HCT116 (cell line): ENCODE data around the gene SUPT6H. TPM values are rescaled to one million over a fixed set of nuclear protein-coding genes. Genes with fewer than 3 reads are reported as not detected.

Source experiments
- ATAC-seq: fragments of 200-7000 bp; cut with Tn5 transposase; 2 replicates; pipeline ENCODE4 v1.9.1; 2020; ENCODE audit warnings: mild to moderate bottlenecking, moderate library complexity
- BruUV-seq: library from RNA; stranded (reverse); fragments of 400-500 nt; replicated peaks from 2 replicates; lab custom pipeline; 2021; lab: Mats Ljungman, UMichigan
- CTCF ChIA-PET: fragments of 300-600 bp; sonication (Branson Sonifier 250); formaldehyde crosslinking; loops from one replicate; lab custom pipeline; 2021; ENCODE audit warnings: antibody characterized with exemption; lab: Charles Lee
- POLR2A ChIA-PET: fragments of 300-600, 350-600 bp; sonication (Branson Sonifier 250); formaldehyde crosslinking; loops from one replicate; lab custom pipeline; 2021; ENCODE audit warnings: antibody characterized with exemption; lab: Charles Lee
- RAD21 ChIA-PET, 2 experiments: fragments of 300-600 bp; sonication (Branson Sonifier 250); formaldehyde crosslinking; loops; one replicate each; lab custom pipeline; 2023; ENCODE audit warnings: low total read pairs in 2 of 2; ENCODE audit not compliant: uncharacterized antibody in 2 of 2, unreplicated experiment in 2 of 2, low non-redundant PET in 1 of 2; lab: Charles Lee
- DNase-seq: peaks from one replicate; pipeline ENCODE4 v3.0.0-alpha.2; 2010; ENCODE audit warnings: low read depth, low spot score
- H2AFZ ChIP-seq: fragments of 200-600 bp; shearing (Covaris generic), sonication (generic); 2 replicates; pipeline ENCODE4 v1.6.1; 2017; ENCODE audit warnings: low read depth, mixed run types, mixed read lengths, antibody characterized with exemption, low read length; ENCODE audit not compliant: poor library complexity, severe bottlenecking
- H3K27ac ChIP-seq: 2 replicates; pipeline ENCODE4 v1.5.1; 2012; ENCODE audit warnings: low read depth, low read length
- H3K27me3 ChIP-seq: fragments of 200-600 bp; sonication (generic); 2 replicates; pipeline ENCODE4 v1.6.1; 2016; ENCODE audit warnings: mixed run types, low read length, mixed read lengths; ENCODE audit not compliant: insufficient read depth
- H3K36me3 ChIP-seq, 2 experiments: fragments of 200-500 bp in 1 of 2; fragments of 200-600 bp in 1 of 2; sonication (Bioruptor generic) in 1 of 2; sonication (generic) in 1 of 2; 2 replicates each; pipeline versions ENCODE4 v1.5.1 to v1.6.1; 2014 to 2016; ENCODE audit warnings: low read length in 2 of 2, inconsistent platforms in 1 of 2, mixed read lengths in 1 of 2, mixed run types in 1 of 2; ENCODE audit not compliant: insufficient read depth in 2 of 2, control insufficient read depth in 1 of 2
- H3K4me1 ChIP-seq, 2 experiments: fragments of 200-600 bp in 1 of 2; sonication (generic) in 1 of 2; 2 replicates each; pipeline versions ENCODE4 v1.5.1 to v1.6.1; 2012 to 2017; ENCODE audit warnings: low read length in 2 of 2, inconsistent platforms in 1 of 2, mild to moderate bottlenecking in 1 of 2, mixed read lengths in 1 of 2, mixed run types in 1 of 2, moderate library complexity in 1 of 2; ENCODE audit not compliant: insufficient read depth in 2 of 2, control insufficient read depth in 1 of 2
- H3K4me2 ChIP-seq: fragments of 200-600 bp; sonication (generic); 2 replicates; pipeline ENCODE4 v1.6.1; 2017; ENCODE audit warnings: mixed run types, low read length, mixed read lengths
- H3K4me3 ChIP-seq, 2 experiments: fragments of 200-600 bp in 1 of 2; sonication (generic) in 1 of 2; replicated peaks in 1 of 2; 2 replicates each; pipeline ENCODE4 v1.5.1; 2011 to 2016; ENCODE audit warnings: low read length in 2 of 2, control low read depth in 1 of 2, low read depth in 1 of 2, mild to moderate bottlenecking in 1 of 2, mixed read lengths in 1 of 2, mixed run types in 1 of 2
- H3K79me2 ChIP-seq: fragments of 200-600 bp; sonication (generic); 2 replicates; pipeline ENCODE4 v1.6.1; 2017; ENCODE audit warnings: mild to moderate bottlenecking, mixed run types, low read length, moderate library complexity, mixed read lengths; ENCODE audit not compliant: insufficient read depth
- H3K9ac ChIP-seq: fragments of 200-600 bp; sonication (generic); 2 replicates; pipeline ENCODE4 v1.6.1; 2016; ENCODE audit warnings: low read length, mixed read lengths
- H3K9me2 ChIP-seq: fragments of 200-600 bp; sonication (generic), shearing (Covaris generic); 2 replicates; pipeline ENCODE4 v1.6.1; 2017; ENCODE audit warnings: mixed run types, mild to moderate bottlenecking, moderate library complexity; ENCODE audit not compliant: insufficient read depth
- H3K9me3 ChIP-seq, 2 experiments: fragments of 200-500 bp in 1 of 2; fragments of 200-600 bp in 1 of 2; sonication (Bioruptor generic) in 1 of 2; sonication (generic) in 1 of 2; 2 replicates each; pipeline ENCODE4 v1.6.1; 2014 to 2017; ENCODE audit warnings: low read length in 2 of 2, mixed read lengths in 2 of 2, inconsistent platforms in 1 of 2, low read depth in 1 of 2, mild to moderate bottlenecking in 1 of 2, mixed run types in 1 of 2, moderate library complexity in 1 of 2; ENCODE audit not compliant: control insufficient read depth in 1 of 2, insufficient read depth in 1 of 2
- H4K20me1 ChIP-seq: fragments of 200-600 bp; sonication (generic), shearing (Covaris generic); 2 replicates; pipeline ENCODE4 v1.6.1; 2017; ENCODE audit warnings: mixed run types, mild to moderate bottlenecking, moderate library complexity; ENCODE audit not compliant: insufficient read depth
- CBX3 ChIP-seq: IDR thresholded peaks from 2 replicates; pipeline ENCODE4 v1.6.1; 2012; ENCODE audit warnings: low read depth
- CEBPB ChIP-seq: IDR thresholded peaks from 2 replicates; pipeline ENCODE4 v1.6.1; 2012; ENCODE audit warnings: low read depth
- EZH2 ChIP-seq: fragments of 200-600 bp; sonication (generic); IDR thresholded peaks from 2 replicates; pipeline ENCODE4 v1.6.1; 2017; ENCODE audit warnings: antibody characterized with exemption, mixed run types
- EZH2phosphoT487 ChIP-seq: fragments of 200-600 bp; IDR thresholded peaks from 2 replicates; pipeline ENCODE4 v1.6.1; 2018; ENCODE audit warnings: antibody characterized with exemption, borderline replicate concordance
- FOSL1 ChIP-seq: IDR thresholded peaks from 2 replicates; pipeline ENCODE4 v1.6.1; 2012; ENCODE audit warnings: low read depth
- POLR2A ChIP-seq: IDR thresholded peaks from 2 replicates; pipeline ENCODE4 v1.7.0; 2011; ENCODE audit warnings: borderline replicate concordance; ENCODE audit not compliant: insufficient read depth, insufficient read length; ENCODE audit errors: extremely low read depth
- RAD21 ChIP-seq: IDR thresholded peaks from 2 replicates; pipeline ENCODE4 v1.6.1; 2012; ENCODE audit warnings: low read depth, mild to moderate bottlenecking
- SP1 ChIP-seq: IDR thresholded peaks from 2 replicates; pipeline ENCODE4 v1.6.1; 2012; ENCODE audit warnings: low read depth
- SRF ChIP-seq: IDR thresholded peaks from 2 replicates; pipeline ENCODE4 v1.6.1; 2012; ENCODE audit warnings: low read depth
- TCF7L2 ChIP-seq: IDR thresholded peaks from 2 replicates; pipeline ENCODE4 v1.7.0; 2011; ENCODE audit warnings: borderline replicate concordance, inconsistent platforms; ENCODE audit not compliant: insufficient read depth, insufficient read length; ENCODE audit errors: extremely low read depth
- YY1 ChIP-seq: IDR thresholded peaks from 2 replicates; pipeline ENCODE4 v1.6.1; 2011; ENCODE audit warnings: low read length, low read depth, moderate library complexity, mild to moderate bottlenecking; ENCODE audit not compliant: insufficient replicate concordance; ENCODE audit errors: extremely low read depth
- ZFX ChIP-seq: fragments of 450-650 bp; IDR thresholded peaks from 2 replicates; pipeline ENCODE4 v1.6.1; 2017
- ZNF274 ChIP-seq: fragments of 200-500 bp; sonication (Bioruptor generic); IDR thresholded peaks from 2 replicates; pipeline ENCODE4 v1.6.1; 2014; ENCODE audit warnings: mild to moderate bottlenecking, low read depth, low read length, inconsistent platforms
- intact Hi-C: fragments of 100-400 bp; cut with micrococcal nuclease; formaldehyde crosslinking; loops from 2 replicates; pipeline ENCODE4 v1.10.0; 2022
- total RNA-seq: library from RNA; stranded (reverse); gene quantifications from one replicate; pipeline ENCODE4 v1.2.1, GENCODE V29; 2021; ENCODE audit not compliant: unreplicated experiment
- TF ChIP-seq, protein P1 (sequence below): IDR thresholded peaks from 2 replicates; pipeline ENCODE4 v1.6.1; 2012

SUPT6H gene
- total RNA-seq, 1 experiment from 2014 or later = 62.1 TPM

DNA sequence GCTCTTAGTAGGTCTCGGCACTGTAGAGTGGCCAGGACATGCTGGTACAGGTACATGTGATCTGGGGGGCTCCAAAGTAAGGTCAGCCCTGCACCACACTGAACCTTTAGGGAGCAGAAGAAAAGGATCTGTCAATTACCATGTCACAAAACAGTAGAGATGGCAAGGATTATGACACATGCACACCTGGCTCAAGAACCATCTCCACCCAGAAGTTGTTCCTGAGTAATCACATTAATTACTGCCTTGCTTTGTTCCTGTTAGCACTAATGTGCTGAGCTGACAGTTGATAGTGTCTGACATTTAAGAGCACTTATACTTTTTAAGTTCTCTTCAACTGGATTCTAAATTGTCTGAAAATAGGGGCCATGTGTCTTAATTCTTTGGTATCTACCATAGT lies 26.5 kb upstream of the SUPT6H start:
- H3K4me3 ChIP-seq = no peak overlapping the region
- TF ChIP-seq, protein P1, sequence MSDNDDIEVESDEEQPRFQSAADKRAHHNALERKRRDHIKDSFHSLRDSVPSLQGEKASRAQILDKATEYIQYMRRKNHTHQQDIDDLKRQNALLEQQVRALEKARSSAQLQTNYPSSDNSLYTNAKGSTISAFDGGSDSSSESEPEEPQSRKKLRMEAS = no peak
- TF ChIP-seq EZH2 = no peak
- no peak for TF ChIP-seq EZH2phosphoT487
- TF ChIP-seq POLR2A = no peak
- TF ChIP-seq TCF7L2 = no peak
- no peak for TF ChIP-seq ZFX
- no peak for TF ChIP-seq SRF
- TF ChIP-seq FOSL1 = no peak
- TF ChIP-seq YY1 = no peak
- no peak for TF ChIP-seq RAD21
- TF ChIP-seq CBX3 = no peak
- TF ChIP-seq CEBPB = no peak
- no peak for TF ChIP-seq SP1
- no peak for TF ChIP-seq ZNF274
- TF ChIP-seq, all 23 proteins: peak for 0
- no peak overlapping the region for H3K27ac ChIP-seq
- peaks cover 81 to 90% of the 10 kb centered on the region in 2 experiments for H3K36me3 ChIP-seq
- DNase-seq = no peak
- ChIA-PET CTCF (interaction anchor here (1.5 to 1.9 kb wide), 2 partner anchors 9 to 12 kb away, joined by 4 to 6 read pairs; partner anchors contain the start of gene BLTP2), POLR2A (no interaction called here), RAD21 (no interaction called here)
- H3K4me2 ChIP-seq = no peak overlapping the region
- H3K9me3 ChIP-seq = no peaks in the 10 kb centered on the region
- no peaks in the 10 kb centered on the region for H3K9me2 ChIP-seq
- H3K79me2 ChIP-seq = peaks cover 62% of the 10 kb centered on the region
- H3K4me1 ChIP-seq = no peaks in the 10 kb centered on the region
- H2AFZ ChIP-seq = no peak overlapping the region
- H3K27me3 ChIP-seq = no peaks in the 10 kb centered on the region
- no TSS peak for BruUV-seq
- ATAC-seq = no peak
- intact Hi-C loops = no loop called here
- H3K9ac ChIP-seq = no peak overlapping the region
- H4K20me1 ChIP-seq = no peaks in the 10 kb centered on the region
